ENCODE measurements around the gene PMP22. TPM values are rescaled to one million over a fixed set of nuclear protein-coding genes. Genes with fewer than 3 reads are reported as not detected.

The PMP22 gene
- polyA plus RNA-seq, 1 donor (not counting 4 experiments of a cell fraction or from before 2014, with no cell fraction given), result 7.9 TPM

DNA sequence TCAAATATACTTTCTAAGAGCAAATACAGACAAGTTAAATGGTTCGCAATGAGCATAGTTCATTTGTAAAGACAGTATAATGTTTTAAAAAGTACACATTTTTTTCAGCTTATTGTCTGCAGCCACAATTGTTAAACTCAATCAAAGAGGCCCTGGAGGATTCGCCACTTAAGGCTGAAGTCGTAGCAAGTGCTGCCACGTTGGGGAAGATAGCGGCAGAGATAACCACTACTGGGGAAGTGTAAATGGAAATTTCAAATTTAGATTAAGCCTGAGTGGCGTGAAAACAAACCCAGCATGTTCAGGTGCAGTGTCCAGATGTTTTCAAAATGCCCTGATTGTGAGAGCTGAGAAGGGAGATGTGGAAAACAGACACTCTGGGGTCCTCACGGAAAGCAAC is 8.4 kb downstream of the PMP22 start:
- Histone ChIP-seq H3K4me3 (ENCODE audit: control insufficient read depth in 2 of 3, extremely low read depth in 1 of 3, insufficient read depth in 2 of 3, low read depth in 1 of 3, low read length in 3 of 3) (no peak overlapping the region), H3K9ac (ENCODE audit: control insufficient read depth, extremely low read depth, insufficient read depth, low read length) (no peak overlapping the region), H3K9me1 (ENCODE audit: control insufficient read depth, extremely low read depth, insufficient read depth, low read length) (no peaks in the 10 kb centered on the region), H3K4me1 (ENCODE audit: control insufficient read depth, extremely low read depth, insufficient read depth, low read length) (peaks cover 29% of the 10 kb centered on the region), H3K4me2 (ENCODE audit: control insufficient read depth, extremely low read depth, insufficient read depth, low read depth, low read length) (no peak overlapping the region), H3K9me3 (ENCODE audit: control insufficient read depth, low read depth, low read length) (no peaks in the 10 kb centered on the region), H2AFZ (ENCODE audit: control insufficient read depth, low read length) (no peak overlapping the region), H3K27me3 (ENCODE audit: control insufficient read depth, extremely low read depth, insufficient read depth, low read length) (peaks cover 8% of the 10 kb centered on the region), H4K20me1 (ENCODE audit: control insufficient read depth, extremely low read depth, insufficient read depth, low read length) (no peaks in the 10 kb centered on the region), H3K27ac (ENCODE audit: control insufficient read depth, insufficient read depth, low read length) (no peak overlapping the region), H3K36me3 (ENCODE audit: control insufficient read depth in 2 of 2, extremely low read depth in 1 of 2, insufficient read depth in 2 of 2, low read length in 2 of 2) (peaks cover 0 to 2% of the 10 kb centered on the region in 2 experiments), H3K79me2 (ENCODE audit: control insufficient read depth, insufficient read depth, low read length) (no peaks in the 10 kb centered on the region)
- FAIRE-seq (no peak), DNase-seq (ENCODE audit: low read depth, low spot score) (no peak)
- dilution Hi-C loops (cut with MboI; ENCODE audit: extremely low pct_ligation_motif_present, low sequenced_read_pairs), result no loop called here
- TF ChIP-seq, protein P1, sequence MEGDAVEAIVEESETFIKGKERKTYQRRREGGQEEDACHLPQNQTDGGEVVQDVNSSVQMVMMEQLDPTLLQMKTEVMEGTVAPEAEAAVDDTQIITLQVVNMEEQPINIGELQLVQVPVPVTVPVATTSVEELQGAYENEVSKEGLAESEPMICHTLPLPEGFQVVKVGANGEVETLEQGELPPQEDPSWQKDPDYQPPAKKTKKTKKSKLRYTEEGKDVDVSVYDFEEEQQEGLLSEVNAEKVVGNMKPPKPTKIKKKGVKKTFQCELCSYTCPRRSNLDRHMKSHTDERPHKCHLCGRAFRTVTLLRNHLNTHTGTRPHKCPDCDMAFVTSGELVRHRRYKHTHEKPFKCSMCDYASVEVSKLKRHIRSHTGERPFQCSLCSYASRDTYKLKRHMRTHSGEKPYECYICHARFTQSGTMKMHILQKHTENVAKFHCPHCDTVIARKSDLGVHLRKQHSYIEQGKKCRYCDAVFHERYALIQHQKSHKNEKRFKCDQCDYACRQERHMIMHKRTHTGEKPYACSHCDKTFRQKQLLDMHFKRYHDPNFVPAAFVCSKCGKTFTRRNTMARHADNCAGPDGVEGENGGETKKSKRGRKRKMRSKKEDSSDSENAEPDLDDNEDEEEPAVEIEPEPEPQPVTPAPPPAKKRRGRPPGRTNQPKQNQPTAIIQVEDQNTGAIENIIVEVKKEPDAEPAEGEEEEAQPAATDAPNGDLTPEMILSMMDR (optimal IDR thresholded peaks at IDR 0.05 in 1 of 3, IDR thresholded peaks at IDR 0.05 in 1 of 3, conservative IDR thresholded peaks at IDR 0.05 in 1 of 3; ENCODE audit: extremely low read depth in 1 of 3, insufficient read depth in 2 of 3, low read length in 3 of 3), result no peak
- TF ChIP-seq EZH2 (IDR thresholded peaks at IDR 0.05; ENCODE audit: low read length), result no peak

DNA sequence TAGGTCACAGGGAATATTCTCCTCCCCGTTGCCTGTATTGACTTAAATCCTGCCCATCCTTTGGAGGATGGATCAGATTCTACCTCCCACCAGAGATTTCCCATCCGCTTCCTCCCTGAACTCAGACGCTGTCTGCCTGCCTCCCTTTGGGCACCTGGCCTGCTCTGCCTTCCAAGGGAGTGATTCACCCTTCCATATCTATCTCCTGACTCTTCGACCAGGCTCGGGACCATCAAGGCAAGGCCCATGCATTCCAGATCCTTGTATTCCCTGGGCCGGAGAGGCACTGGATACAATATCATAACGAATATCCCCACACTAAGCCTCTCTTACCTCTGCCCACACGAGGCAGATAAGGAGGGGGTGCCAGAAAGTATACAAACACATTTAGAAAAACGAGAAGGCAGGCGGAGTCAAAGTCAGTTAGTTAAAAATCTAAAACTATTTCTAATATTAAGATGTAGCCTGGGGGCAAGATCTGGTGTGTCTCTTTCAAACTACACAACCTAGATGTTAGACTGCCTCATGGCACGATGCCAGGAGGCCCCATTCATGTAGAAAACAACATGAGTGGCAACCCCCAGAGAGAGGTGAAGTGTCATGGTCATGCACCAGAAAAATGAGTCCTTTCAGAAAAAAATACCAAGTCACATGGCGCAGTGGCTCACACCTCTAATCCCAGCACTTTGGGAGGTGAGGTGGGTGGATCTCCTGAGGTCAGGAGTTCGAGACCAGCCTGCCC is 9.2 kb downstream of the PMP22 start:
- Histone ChIP-seq H3K4me1 (ENCODE audit: control insufficient read depth, extremely low read depth, insufficient read depth, low read length) (peaks cover 21% of the 10 kb centered on the region), H3K27ac (ENCODE audit: control insufficient read depth, insufficient read depth, low read length) (no peak overlapping the region), H3K9me1 (ENCODE audit: control insufficient read depth, extremely low read depth, insufficient read depth, low read length) (no peaks in the 10 kb centered on the region), H3K9ac (ENCODE audit: control insufficient read depth, extremely low read depth, insufficient read depth, low read length) (no peak overlapping the region), H3K4me3 (ENCODE audit: control insufficient read depth in 2 of 3, extremely low read depth in 1 of 3, insufficient read depth in 2 of 3, low read depth in 1 of 3, low read length in 3 of 3) (no peak overlapping the region), H3K9me3 (ENCODE audit: control insufficient read depth, low read depth, low read length) (no peaks in the 10 kb centered on the region), H3K27me3 (ENCODE audit: control insufficient read depth, extremely low read depth, insufficient read depth, low read length) (no peaks in the 10 kb centered on the region), H4K20me1 (ENCODE audit: control insufficient read depth, extremely low read depth, insufficient read depth, low read length) (no peaks in the 10 kb centered on the region), H3K4me2 (ENCODE audit: control insufficient read depth, extremely low read depth, insufficient read depth, low read depth, low read length) (peak overlapping the region; percentile 2), H3K79me2 (ENCODE audit: control insufficient read depth, insufficient read depth, low read length) (no peaks in the 10 kb centered on the region), H2AFZ (ENCODE audit: control insufficient read depth, low read length) (no peak overlapping the region), H3K36me3 (ENCODE audit: control insufficient read depth in 2 of 2, extremely low read depth in 1 of 2, insufficient read depth in 2 of 2, low read length in 2 of 2) (peaks cover 0 to 2% of the 10 kb centered on the region in 2 experiments)
- no peak for TF ChIP-seq EZH2 (IDR thresholded peaks at IDR 0.05; ENCODE audit: low read length)
- TF ChIP-seq, protein P1 (optimal IDR thresholded peaks at IDR 0.05 in 1 of 3, IDR thresholded peaks at IDR 0.05 in 1 of 3, conservative IDR thresholded peaks at IDR 0.05 in 1 of 3; ENCODE audit: extremely low read depth in 1 of 3, insufficient read depth in 2 of 3, low read length in 3 of 3), result no peak
- peak; percentile 39 for FAIRE-seq
- dilution Hi-C loops (cut with MboI; ENCODE audit: extremely low pct_ligation_motif_present, low sequenced_read_pairs), result no loop called here
- no peak for DNase-seq (ENCODE audit: low read depth, low spot score)
